Liver (tissue), 9 donors: Measurements from ENCODE around the gene POU4F3. TPM values are rescaled to one million over a fixed set of nuclear protein-coding genes. Genes with fewer than 3 reads are reported as not detected.

Experiments used
- DNase-seq: peaks from one replicate; pipeline ENCODE4 v3.0.0-alpha.2; 2017; ENCODE audit warnings: low spot score
- H3K27ac ChIP-seq, 2 donors: one replicate each; pipeline ENCODE4 v1.7.0; 2013; ENCODE audit warnings: inconsistent platforms in 2 of 2, low read length in 2 of 2, control low read depth in 1 of 2, low read depth in 1 of 2, mild to moderate bottlenecking in 1 of 2
- H3K27me3 ChIP-seq, 4 donors: one replicate each; pipeline versions ENCODE4 v1.6.1 to v1.7.0; 2013; ENCODE audit warnings: low read length in 3 of 4, inconsistent platforms in 1 of 4, mild to moderate bottlenecking in 1 of 4, moderate library complexity in 1 of 4; ENCODE audit not compliant: control insufficient read depth in 4 of 4, insufficient read depth in 4 of 4
- H3K36me3 ChIP-seq, 4 donors: one replicate each; pipeline versions ENCODE4 v1.6.1 to v1.7.0; 2013; ENCODE audit warnings: low read length in 3 of 4, mild to moderate bottlenecking in 3 of 4, low read depth in 1 of 4, moderate library complexity in 1 of 4; ENCODE audit not compliant: control insufficient read depth in 4 of 4, insufficient read depth in 3 of 4
- H3K4me1 ChIP-seq, 4 donors: one replicate each; pipeline versions ENCODE4 v1.6.1 to v1.7.0; 2013; ENCODE audit warnings: low read length in 3 of 4, mild to moderate bottlenecking in 3 of 4, moderate library complexity in 1 of 4; ENCODE audit not compliant: control insufficient read depth in 4 of 4, insufficient read depth in 4 of 4
- H3K4me3 ChIP-seq, 3 donors: one replicate each; pipeline versions ENCODE4 v1.6.1 to v1.7.0; 2013; ENCODE audit warnings: low read length in 3 of 3, control low read depth in 1 of 3, low read depth in 1 of 3, mild to moderate bottlenecking in 1 of 3
- H3K9ac ChIP-seq, 2 donors: one replicate each; pipeline ENCODE4 v1.7.0; 2013; ENCODE audit warnings: low read length in 2 of 2, mild to moderate bottlenecking in 2 of 2, moderate library complexity in 2 of 2, control low read depth in 1 of 2, low read depth in 1 of 2
- H3K9me3 ChIP-seq, 4 donors: one replicate each; pipeline versions ENCODE4 v1.6.1 to v1.7.0; 2013; ENCODE audit warnings: low read length in 3 of 4; ENCODE audit not compliant: control insufficient read depth in 4 of 4
- CTCF ChIP-seq: fragments of 150-350 bp; IDR thresholded peaks from 2 replicates; pipeline ENCODE4 v1.5.1; 2017; ENCODE audit warnings: improper control_type of control experiment, low read depth, low read length; ENCODE audit not compliant: missing input control
- EGR1 ChIP-seq, 2 donors: IDR thresholded peaks; 2 replicates each; pipeline ENCODE4 v1.6.1; 2016 to 2018; ENCODE audit warnings: antibody characterized with exemption in 2 of 2, low read depth in 2 of 2
- FOXA1 ChIP-seq: IDR thresholded peaks from 2 replicates; pipeline ENCODE4 v1.6.1; 2016; ENCODE audit warnings: antibody characterized with exemption
- FOXA2 ChIP-seq: IDR thresholded peaks from 2 replicates; pipeline ENCODE4 v1.6.1; 2016; ENCODE audit warnings: antibody characterized with exemption
- GABPA ChIP-seq, 2 donors: IDR thresholded peaks in 1 of 2; conservative IDR thresholded peaks in 1 of 2; 2 replicates each; pipeline ENCODE4 v1.6.1; 2016; ENCODE audit warnings: antibody characterized with exemption in 2 of 2, mild to moderate bottlenecking in 1 of 2, moderate library complexity in 1 of 2
- HNF4A ChIP-seq, 2 donors: conservative IDR thresholded peaks; 2 replicates each; pipeline ENCODE4 v1.6.1; 2016; ENCODE audit warnings: antibody characterized with exemption in 2 of 2, mild to moderate bottlenecking in 2 of 2
- MAX ChIP-seq: IDR thresholded peaks from 2 replicates; pipeline ENCODE4 v1.6.1; 2016; ENCODE audit warnings: antibody characterized with exemption
- NR2F2 ChIP-seq: IDR thresholded peaks from 2 replicates; pipeline ENCODE4 v1.6.1; 2016; ENCODE audit warnings: antibody characterized with exemption
- RAD21 ChIP-seq, 2 donors: IDR thresholded peaks; 2 replicates each; pipeline ENCODE4 v1.6.1; 2016; ENCODE audit warnings: antibody characterized with exemption in 2 of 2, mild to moderate bottlenecking in 2 of 2
- REST ChIP-seq: IDR thresholded peaks from 2 replicates; pipeline ENCODE4 v1.6.1; 2016; ENCODE audit warnings: antibody characterized with exemption, mild to moderate bottlenecking
- RXRA ChIP-seq, 2 donors: IDR thresholded peaks; 2 replicates each; pipeline ENCODE4 v1.6.1; 2017 to 2018; ENCODE audit warnings: antibody characterized with exemption in 2 of 2, mild to moderate bottlenecking in 1 of 2
- SP1 ChIP-seq: IDR thresholded peaks from 2 replicates; pipeline ENCODE4 v1.6.1; 2018; ENCODE audit warnings: antibody characterized with exemption, mild to moderate bottlenecking
- TAF1 ChIP-seq: conservative IDR thresholded peaks from 2 replicates; pipeline ENCODE4 v1.6.1; 2016; ENCODE audit warnings: antibody characterized with exemption, mild to moderate bottlenecking
- YY1 ChIP-seq: IDR thresholded peaks from 2 replicates; pipeline ENCODE4 v1.6.1; 2016; ENCODE audit warnings: antibody characterized with exemption, mild to moderate bottlenecking
- ZBTB33 ChIP-seq: IDR thresholded peaks from 2 replicates; pipeline ENCODE4 v1.6.1; 2016; ENCODE audit warnings: antibody characterized with exemption
- WGBS: extraction: QIAGEN DNeasy Blood & Tissue Kit; methylation state at CpG from one replicate; pipeline ENCODE4 v1.1.7; 2013; 5-methylcytosine and 5-hydroxymethylcytosine counted together
- polyA plus RNA-seq, 2 donors: library from polyadenylated mRNA; stranded (reverse) in 1 of 2; unstranded in 1 of 2; fragments of 200-250 nt in 1 of 2; fragments of >200 nt in 1 of 2; fragmentation: Nextera tagmentation in 1 of 2; extraction: Ambion mirVana in 1 of 2; gene quantifications; one replicate each; pipeline versions ENCODE4 v1.2.1 to v1.2.3, GENCODE V29; 2013 to 2015
- total RNA-seq, 2 donors: library from RNA; depleted of rRNA; stranded (reverse); fragments of >200 nt; gene quantifications; one replicate each; pipeline ENCODE4 v1.2.3, GENCODE V29; 2014
- TF ChIP-seq, protein P1 (sequence below): IDR thresholded peaks from 2 replicates; pipeline ENCODE4 v1.6.1; 2016; ENCODE audit warnings: antibody characterized with exemption
- donor health status: healthy.
- donor health status: healthy.
- donor health status: healthy.
- donor health status: healthy.
- donor health status: healthy.

POU4F3 gene
- total and polyA plus RNA-seq, 4 donors: not detected

DNA sequence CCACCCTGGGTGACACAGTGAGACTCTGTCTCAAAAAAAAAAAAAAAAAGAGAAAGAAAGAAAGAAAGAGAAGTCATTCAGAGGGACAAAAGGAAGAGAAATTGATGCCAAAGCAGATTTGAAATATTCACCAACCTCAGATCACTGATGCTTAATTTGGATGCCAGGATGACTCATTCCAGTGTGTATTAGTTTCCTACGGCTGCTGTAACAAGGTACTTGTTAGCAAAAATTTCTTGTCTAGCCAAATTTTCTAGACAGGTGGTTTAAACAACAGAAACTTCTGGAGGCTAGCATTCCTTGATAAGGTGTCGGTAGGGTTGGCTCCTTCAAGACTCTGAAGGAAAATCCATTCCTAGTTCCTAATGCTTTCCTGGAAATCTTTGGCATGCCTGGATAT is 42.1 kb downstream of the POU4F3 start:
- peaks cover 0 to 5% (median 0%) of the 10 kb centered on the region in 4 donors for H3K27me3 ChIP-seq
- H3K4me3 ChIP-seq: no peak overlapping the region
- no peak for DNase-seq
- H3K9me3 ChIP-seq: peaks cover 0 to 7% (median under 1%) of the 10 kb centered on the region in 4 donors
- no peak overlapping the region for H3K9ac ChIP-seq
- H3K4me1 ChIP-seq: no peaks in the 10 kb centered on the region
- H3K27ac ChIP-seq: no peak overlapping the region
- H3K36me3 ChIP-seq: no peaks in the 10 kb centered on the region
- WGBS: 86% methylated on average over 2 of the region's 2 CpGs
- TF ChIP-seq RXRA (IDR thresholded peaks at IDR 0.05) (no peak), FOXA1 (no peak), HNF4A (conservative IDR thresholded peaks at IDR 0.05) (no peak), CTCF (no peak), SP1 (no peak), GABPA (IDR thresholded peaks at IDR 0.05 in 1 of 2, conservative IDR thresholded peaks at IDR 0.05 in 1 of 2) (no peak), FOXA2 (no peak), NR2F2 (no peak), YY1 (no peak), RAD21 (IDR thresholded peaks at IDR 0.05) (no peak), EGR1 (IDR thresholded peaks at IDR 0.05; ENCODE audit: low read depth in 2 of 2) (no peak), REST (no peak), MAX (no peak), TAF1 (no peak), ZBTB33 (no peak)
- TF ChIP-seq, protein P1, sequence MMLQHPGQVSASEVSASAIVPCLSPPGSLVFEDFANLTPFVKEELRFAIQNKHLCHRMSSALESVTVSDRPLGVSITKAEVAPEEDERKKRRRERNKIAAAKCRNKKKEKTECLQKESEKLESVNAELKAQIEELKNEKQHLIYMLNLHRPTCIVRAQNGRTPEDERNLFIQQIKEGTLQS: no peak

DNA sequence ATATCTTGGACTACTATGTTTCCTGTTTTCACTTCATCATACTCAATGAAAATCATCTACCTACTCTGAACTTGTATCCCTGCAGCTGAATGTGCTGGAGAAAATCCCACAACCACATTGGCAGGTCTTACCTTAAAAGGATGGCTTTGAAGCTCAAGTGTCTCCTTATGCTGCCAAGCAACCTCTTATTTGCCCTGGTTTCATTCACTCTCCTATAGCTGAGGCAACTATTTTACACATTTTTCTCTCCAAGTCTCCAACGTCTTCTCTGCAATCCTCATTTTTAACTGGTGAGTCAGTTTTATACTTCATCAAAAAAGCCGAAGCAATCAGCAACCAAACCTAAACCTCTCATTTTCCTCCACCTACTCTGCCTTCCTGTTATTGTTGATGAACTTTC is 49.7 kb downstream of the POU4F3 start:
- Histone ChIP-seq H3K4me3 (no peak overlapping the region), H3K27ac (no peak overlapping the region), H3K9ac (no peak overlapping the region), H3K27me3 (peaks cover 0 to 4% (median 2%) of the 10 kb centered on the region in 4 donors), H3K9me3 (no peaks in the 10 kb centered on the region), H3K4me1 (no peaks in the 10 kb centered on the region), H3K36me3 (no peaks in the 10 kb centered on the region)
- TF ChIP-seq CTCF (no peak), TAF1 (no peak), ZBTB33 (no peak), SP1 (no peak), FOXA2 (no peak), RXRA (IDR thresholded peaks at IDR 0.05) (no peak), NR2F2 (no peak)
- 61% methylated on average over 2 of the region's 2 CpGs for WGBS
- no peak for DNase-seq
